ENCODE results near the gene SRD5A1. TPM values are rescaled to one million over a fixed set of nuclear protein-coding genes. Genes with fewer than 3 reads are reported as not detected.

Gene SRD5A1
- total RNA-seq, 2 donors from 2014 or later, result 15.9 to 17.4 TPM

- H3K27me3 ChIP-seq, result no peaks in the 10 kb centered on the region
- no peak overlapping the region for H3K9ac ChIP-seq (ENCODE audit: low read depth in 2 of 2, low read length in 2 of 2)
- H3K9me3 ChIP-seq, result no peaks in the 10 kb centered on the region
- H3K36me3 ChIP-seq, result no peaks in the 10 kb centered on the region
- H3K27ac ChIP-seq, result no peak overlapping the region
- intact Hi-C loops (cut with DNase I), result loop anchor here (2.0 to 10.0 kb wide), 2 partner anchors 79 to 1285 kb away; partner anchors contain the start of gene ICE1
- H3K4me3 ChIP-seq, result no peak overlapping the region
- peak; percentile 4 for DNase-seq
- TF ChIP-seq CTCF (IDR thresholded peaks at IDR 0.05), result no peak
- peaks cover 4% of the 10 kb centered on the region for H3K4me1 ChIP-seq
Measured at GRCh38 chr5:6710070-6710469, 76.8 kb downstream of the SRD5A1 start.

GRCh38 chr5:6710551-6711318 lies 77.5 kb downstream of the SRD5A1 start:
- DNase-seq, result peak; percentile 15
- Histone ChIP-seq H3K27ac (no peak overlapping the region), H3K9ac (ENCODE audit: low read depth in 2 of 2, low read length in 2 of 2) (no peak overlapping the region), H3K9me3 (no peaks in the 10 kb centered on the region), H3K36me3 (no peaks in the 10 kb centered on the region), H3K4me3 (no peak overlapping the region), H3K27me3 (no peaks in the 10 kb centered on the region), H3K4me1 (peaks cover 9% of the 10 kb centered on the region)
- intact Hi-C loops (cut with DNase I), result loop anchor here (2.0 to 10.0 kb wide), 2 partner anchors 80 to 1286 kb away; partner anchors contain the start of gene ICE1
- no peak for TF ChIP-seq CTCF (IDR thresholded peaks at IDR 0.05)

- peak overlapping the region; percentile 82 for H3K4me3 ChIP-seq
- peak; percentile 19 for DNase-seq
- peak overlapping the region; percentile 95 for H3K27ac ChIP-seq
- H3K9me3 ChIP-seq, result no peaks in the 10 kb centered on the region
- peak overlapping the region; percentile 87 to 91 for H3K9ac ChIP-seq (ENCODE audit: low read depth in 2 of 2, low read length in 2 of 2)
- no peak for TF ChIP-seq CTCF (IDR thresholded peaks at IDR 0.05)
- peaks cover 9% of the 10 kb centered on the region for H3K4me1 ChIP-seq
- intact Hi-C loops (cut with DNase I), result loop anchor here (2.0 to 10.0 kb wide), 2 partner anchors 81 to 1287 kb away; partner anchors contain the start of gene ICE1
- H3K36me3 ChIP-seq, result no peaks in the 10 kb centered on the region
- H3K27me3 ChIP-seq, result no peaks in the 10 kb centered on the region
Measured at GRCh38 chr5:6711409-6712141, 78.3 kb downstream of the SRD5A1 start.

- H3K4me1 ChIP-seq, result peaks cover 9% of the 10 kb centered on the region
- H3K9ac ChIP-seq (ENCODE audit: low read depth in 2 of 2, low read length in 2 of 2), result peak overlapping the region; percentile 87 to 91
- peak overlapping the region; percentile 82 for H3K4me3 ChIP-seq
- peak; percentile 67 for DNase-seq
- H3K9me3 ChIP-seq, result no peaks in the 10 kb centered on the region
- no peak for TF ChIP-seq CTCF (IDR thresholded peaks at IDR 0.05)
- H3K36me3 ChIP-seq, result no peaks in the 10 kb centered on the region
- peak overlapping the region; percentile 95 for H3K27ac ChIP-seq
- H3K27me3 ChIP-seq, result no peaks in the 10 kb centered on the region
- intact Hi-C loops (cut with DNase I), result loop anchor here (10.0 kb wide), 1 partner anchor 1287 kb away; the partner anchor contains the start of gene ICE1
Measured at GRCh38 chr5:6712142-6712576, 78.9 kb downstream of the SRD5A1 start.

GRCh38 chr5:6712577-6713273 lies 79.5 kb downstream of the SRD5A1 start:
- peak; percentile 95 for DNase-seq
- TF ChIP-seq CTCF (IDR thresholded peaks at IDR 0.05), result no peak
- peaks cover 9% of the 10 kb centered on the region for H3K4me1 ChIP-seq
- H3K27me3 ChIP-seq, result no peaks in the 10 kb centered on the region
- H3K27ac ChIP-seq, result peak overlapping the region; percentile 95
- H3K9ac ChIP-seq (ENCODE audit: low read depth in 2 of 2, low read length in 2 of 2), result peak overlapping the region; percentile 87 to 91
- H3K4me3 ChIP-seq, result peak overlapping the region; percentile 82
- intact Hi-C loops (cut with DNase I), result loop anchor here (10.0 kb wide), 1 partner anchor 1288 kb away; the partner anchor contains the start of gene ICE1
- no peaks in the 10 kb centered on the region for H3K9me3 ChIP-seq
- no peaks in the 10 kb centered on the region for H3K36me3 ChIP-seq

Measured in colonic mucosa (tissue), 4 donors.